PC-9 (cell line): Measurements from ENCODE around the gene TBC1D5.

ENCODE experiments used
- EZH2 ChIP-seq: fragments of 200-600 bp; sonication (generic); IDR thresholded peaks from 2 replicates; pipeline ENCODE4 v1.8.0; 2017; ENCODE audit warnings: antibody characterized with exemption, low read depth
- TF ChIP-seq, protein P1 (sequence below): fragments of 200-600 bp; sonication (generic); conservative IDR thresholded peaks from 2 replicates; pipeline ENCODE4 v1.6.1; 2017; ENCODE audit warnings: mixed run types, antibody characterized with exemption, mild to moderate bottlenecking, moderate library complexity

- TF ChIP-seq, protein P1, sequence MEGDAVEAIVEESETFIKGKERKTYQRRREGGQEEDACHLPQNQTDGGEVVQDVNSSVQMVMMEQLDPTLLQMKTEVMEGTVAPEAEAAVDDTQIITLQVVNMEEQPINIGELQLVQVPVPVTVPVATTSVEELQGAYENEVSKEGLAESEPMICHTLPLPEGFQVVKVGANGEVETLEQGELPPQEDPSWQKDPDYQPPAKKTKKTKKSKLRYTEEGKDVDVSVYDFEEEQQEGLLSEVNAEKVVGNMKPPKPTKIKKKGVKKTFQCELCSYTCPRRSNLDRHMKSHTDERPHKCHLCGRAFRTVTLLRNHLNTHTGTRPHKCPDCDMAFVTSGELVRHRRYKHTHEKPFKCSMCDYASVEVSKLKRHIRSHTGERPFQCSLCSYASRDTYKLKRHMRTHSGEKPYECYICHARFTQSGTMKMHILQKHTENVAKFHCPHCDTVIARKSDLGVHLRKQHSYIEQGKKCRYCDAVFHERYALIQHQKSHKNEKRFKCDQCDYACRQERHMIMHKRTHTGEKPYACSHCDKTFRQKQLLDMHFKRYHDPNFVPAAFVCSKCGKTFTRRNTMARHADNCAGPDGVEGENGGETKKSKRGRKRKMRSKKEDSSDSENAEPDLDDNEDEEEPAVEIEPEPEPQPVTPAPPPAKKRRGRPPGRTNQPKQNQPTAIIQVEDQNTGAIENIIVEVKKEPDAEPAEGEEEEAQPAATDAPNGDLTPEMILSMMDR = no peak
- TF ChIP-seq EZH2 = no peak
Measured at GRCh38 chr3:17227472-17227871, 515.0 kb downstream of the TBC1D5 start.
